Measurements from ENCODE around the gene REEP6.

DNA sequence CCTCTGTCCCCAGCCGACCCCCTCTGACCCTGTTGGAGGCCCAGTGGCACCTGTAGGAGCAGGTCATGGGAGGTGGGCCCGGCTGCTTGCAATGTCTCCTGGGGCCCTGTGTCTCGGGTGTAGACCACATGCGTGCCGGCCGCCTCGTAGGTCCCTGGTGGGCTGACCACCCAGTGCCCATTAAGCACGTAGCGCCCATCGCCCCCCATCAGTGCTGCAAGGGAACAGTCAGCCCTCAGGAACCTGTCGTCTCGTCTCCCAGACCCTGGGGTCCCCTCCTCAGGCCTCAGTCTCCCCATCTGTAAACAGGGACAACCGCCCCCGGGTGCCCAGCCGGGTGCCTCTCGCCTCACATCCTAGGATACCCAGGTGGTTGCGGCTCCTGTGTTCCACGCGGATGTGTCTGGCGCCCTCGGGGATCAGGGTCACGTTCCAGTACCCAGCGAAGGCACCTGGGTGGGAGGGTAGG lies 16.2 kb downstream of the REEP6 start:
- TF ChIP-seq, protein P1, sequence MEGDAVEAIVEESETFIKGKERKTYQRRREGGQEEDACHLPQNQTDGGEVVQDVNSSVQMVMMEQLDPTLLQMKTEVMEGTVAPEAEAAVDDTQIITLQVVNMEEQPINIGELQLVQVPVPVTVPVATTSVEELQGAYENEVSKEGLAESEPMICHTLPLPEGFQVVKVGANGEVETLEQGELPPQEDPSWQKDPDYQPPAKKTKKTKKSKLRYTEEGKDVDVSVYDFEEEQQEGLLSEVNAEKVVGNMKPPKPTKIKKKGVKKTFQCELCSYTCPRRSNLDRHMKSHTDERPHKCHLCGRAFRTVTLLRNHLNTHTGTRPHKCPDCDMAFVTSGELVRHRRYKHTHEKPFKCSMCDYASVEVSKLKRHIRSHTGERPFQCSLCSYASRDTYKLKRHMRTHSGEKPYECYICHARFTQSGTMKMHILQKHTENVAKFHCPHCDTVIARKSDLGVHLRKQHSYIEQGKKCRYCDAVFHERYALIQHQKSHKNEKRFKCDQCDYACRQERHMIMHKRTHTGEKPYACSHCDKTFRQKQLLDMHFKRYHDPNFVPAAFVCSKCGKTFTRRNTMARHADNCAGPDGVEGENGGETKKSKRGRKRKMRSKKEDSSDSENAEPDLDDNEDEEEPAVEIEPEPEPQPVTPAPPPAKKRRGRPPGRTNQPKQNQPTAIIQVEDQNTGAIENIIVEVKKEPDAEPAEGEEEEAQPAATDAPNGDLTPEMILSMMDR (IDR thresholded peaks at IDR 0.05): no peak
- no peak for TF ChIP-seq POLR2AphosphoS5 (IDR thresholded peaks at IDR 0.05; ENCODE audit: low read depth, low read length)
- TF ChIP-seq TCF7L2 (IDR thresholded peaks at IDR 0.05; ENCODE audit: low read depth, low read length): no peak
- no peak for TF ChIP-seq SIN3A (IDR thresholded peaks at IDR 0.05; ENCODE audit: borderline replicate concordance, insufficient read depth, low read depth, low read length)

All from Panc1 (cell line).